NCI-H2196 (cell line): ENCODE results near the gene C6orf15.

Experiments
- DNase-seq: peaks from one replicate; lab custom pipeline; 2025; ENCODE audit not compliant: unreplicated experiment; lab: John Stamatoyannopoulos, UW

The C6orf15 gene

GRCh38 chr6:31112478-31112877 is at the start of gene C6orf15:
TSS of gene C6orf15 (minus strand) at chr6:31112575. CDS start at chr6:31112555, 20 bp downstream.
- DNase-seq: no peak

DNA sequence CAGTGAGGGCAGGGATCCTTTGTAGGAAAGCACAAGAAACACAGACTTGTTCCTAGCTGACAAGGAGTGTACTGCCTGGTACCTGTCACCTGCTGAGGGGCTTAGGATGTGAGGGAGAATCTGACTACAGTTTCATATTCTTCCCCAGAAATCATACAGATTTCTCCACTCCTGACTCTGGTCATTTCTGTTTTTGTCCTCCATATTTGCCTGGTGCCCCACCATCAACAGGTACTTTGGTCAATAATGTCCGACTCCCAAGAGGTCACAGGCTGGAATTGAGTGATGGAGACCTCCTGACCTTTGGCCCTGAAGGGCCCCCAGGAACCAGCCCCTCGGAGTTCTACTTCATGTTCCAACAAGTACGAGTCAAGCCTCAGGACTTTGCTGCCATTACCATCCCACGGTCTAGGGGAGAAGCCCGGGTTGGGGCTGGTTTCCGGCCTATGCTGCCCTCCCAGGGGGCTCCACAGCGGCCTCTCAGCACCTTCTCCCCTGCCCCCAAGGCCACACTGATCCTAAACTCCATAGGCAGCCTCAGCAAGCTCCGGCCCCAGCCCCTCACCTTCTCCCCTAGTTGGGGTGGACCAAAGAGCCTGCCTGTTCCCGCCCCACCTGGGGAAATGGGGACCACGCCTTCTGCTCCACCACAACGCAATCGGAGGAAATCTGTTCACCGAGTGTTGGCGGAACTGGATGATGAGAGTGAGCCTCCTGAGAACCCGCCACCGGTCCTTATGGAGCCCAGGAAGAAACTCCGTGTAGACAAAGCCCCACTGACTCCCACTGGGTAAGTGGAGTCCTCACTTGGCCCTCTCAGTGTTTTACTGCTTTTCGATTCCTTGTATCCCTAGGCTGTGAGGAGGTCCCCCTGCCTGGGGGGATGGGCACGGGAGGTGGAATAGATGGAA is 49.1 kb upstream of the C6orf15 start:
- DNase-seq: no peak

DNA sequence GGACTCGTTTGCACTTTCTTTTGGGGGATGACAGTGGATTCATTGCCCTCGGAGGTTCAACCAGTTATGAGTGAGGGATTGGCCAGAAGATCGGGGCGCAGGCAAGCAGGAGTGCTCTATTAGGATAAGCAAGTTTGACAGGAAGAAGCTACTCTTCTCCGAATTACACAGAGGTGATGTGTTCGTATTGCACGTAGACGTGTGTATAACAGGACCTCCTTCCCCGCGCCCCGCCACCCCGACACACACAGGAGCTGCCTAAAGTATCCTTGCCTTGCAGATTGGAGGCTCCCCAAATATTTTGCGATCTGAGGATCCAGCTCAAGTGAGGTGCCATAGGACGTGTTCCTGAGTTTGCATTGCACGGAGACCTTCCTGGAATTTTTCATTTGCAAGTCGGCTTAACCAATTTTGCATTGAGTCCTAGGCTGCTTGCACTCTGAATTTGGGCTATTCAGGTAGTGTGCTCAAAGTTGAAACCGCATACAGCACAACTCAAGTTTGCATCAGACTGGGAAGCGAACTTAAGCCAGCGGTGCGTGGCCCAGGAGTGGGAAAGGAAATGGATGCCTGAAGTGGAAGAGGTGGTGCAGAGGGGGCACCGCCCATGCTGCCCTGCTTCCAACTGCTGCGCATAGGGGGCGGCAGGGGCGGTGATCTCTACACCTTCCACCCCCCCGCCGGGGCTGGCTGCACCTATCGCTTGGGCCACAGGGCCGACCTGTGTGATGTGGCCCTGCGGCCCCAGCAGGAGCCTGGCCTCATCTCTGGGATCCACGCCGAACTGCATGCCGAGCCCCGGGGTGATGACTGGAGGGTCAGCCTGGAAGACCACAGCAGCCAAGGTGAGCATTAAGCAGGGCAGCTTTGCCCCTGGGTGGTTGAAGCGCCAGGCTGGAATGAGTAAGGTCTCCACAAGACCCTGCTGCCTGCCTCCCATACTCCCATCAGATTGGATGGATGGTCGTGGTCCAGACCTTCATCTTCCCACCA is 46.8 kb upstream of the C6orf15 start:
- no peak for DNase-seq

GRCh38 chr6:31158140-31158862 is 45.9 kb upstream of the C6orf15 start, which contains the start of gene TCF19:
TSS of gene TCF19 (plus strand) at chr6:31158589. CDS start at chr6:31159470, 881 bp downstream.
- DNase-seq: peak; percentile 98

- DNase-seq: no peak
Observed at GRCh38 chr6:31157513-31158139, 45.3 kb upstream of the C6orf15 start, which contains the start of gene CCHCR1. TSS of gene CCHCR1 (minus strand) at chr6:31157802. CDS start at chr6:31157600, 202 bp downstream.

DNA sequence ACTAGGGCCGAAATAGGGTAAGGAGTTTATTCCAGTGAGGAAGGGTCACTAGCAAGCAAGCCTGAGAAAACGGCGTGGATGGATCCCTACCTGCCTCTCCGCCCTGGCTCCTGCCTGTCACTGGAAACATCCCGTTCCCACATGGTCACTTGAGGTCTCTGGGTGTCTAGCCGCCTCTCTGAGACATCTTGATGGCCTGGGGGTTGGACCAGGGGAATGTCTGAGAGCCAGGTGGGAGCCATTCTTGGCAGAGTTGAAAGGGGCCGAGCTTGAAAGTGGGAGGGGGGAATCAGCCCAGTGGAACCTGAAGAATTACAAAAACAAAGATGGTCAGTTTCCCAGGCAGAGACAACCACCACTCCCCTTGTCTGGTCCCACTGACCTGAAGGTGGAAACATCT is 44.3 kb upstream of the C6orf15 start:
- no peak for DNase-seq

- DNase-seq: no peak
Observed at GRCh38 chr6:31154436-31154835, 42.1 kb upstream of the C6orf15 start.

GRCh38 chr6:31152781-31153180 is 40.4 kb upstream of the C6orf15 start:
- no peak for DNase-seq

GRCh38 chr6:31149827-31150447 is 37.6 kb upstream of the C6orf15 start:
- DNase-seq: no peak

GRCh38 chr6:31145386-31145785 is 33.0 kb upstream of the C6orf15 start:
- no peak for DNase-seq

DNA sequence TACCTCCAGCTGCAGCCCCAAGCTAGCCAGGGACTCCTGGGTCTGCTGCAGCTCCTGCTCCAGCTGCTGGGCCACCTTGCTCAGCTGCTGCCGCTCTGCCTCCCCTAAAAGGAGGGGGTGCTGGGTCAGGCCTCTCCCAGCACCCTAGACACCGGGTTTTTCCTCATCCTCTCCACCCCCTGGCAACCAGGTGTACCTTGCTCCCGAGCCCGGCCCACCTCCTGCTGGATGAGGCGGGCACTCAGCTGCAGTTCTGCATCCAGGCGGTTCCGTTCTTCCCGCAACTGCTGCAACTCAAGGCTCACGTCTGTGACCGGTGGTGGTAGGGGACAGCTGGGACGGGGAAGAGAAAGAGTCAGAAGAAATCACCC is 32.6 kb upstream of the C6orf15 start:
- no peak for DNase-seq

GRCh38 chr6:31144296-31144969 is 32.1 kb upstream of the C6orf15 start:
- DNase-seq: no peak

DNA sequence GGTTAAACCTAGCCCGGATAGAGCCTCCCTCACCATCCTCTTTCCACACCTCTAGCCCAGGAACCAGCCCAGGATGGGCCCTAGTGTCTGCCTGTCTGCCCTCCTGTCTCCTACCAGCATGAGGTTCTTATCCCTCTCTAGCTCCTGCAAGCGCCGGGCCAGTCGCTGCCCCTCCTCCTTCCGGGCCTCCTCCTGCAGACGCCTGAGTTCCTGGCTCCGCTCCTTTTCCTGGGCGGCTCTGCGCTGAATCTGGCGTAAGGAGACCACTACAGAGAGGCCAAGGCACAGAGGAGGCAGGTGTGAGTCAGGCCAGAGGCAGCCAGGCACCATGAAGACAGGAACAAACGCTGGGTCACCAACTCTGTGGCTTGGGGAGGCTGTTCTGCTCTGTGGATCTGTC is 30.8 kb upstream of the C6orf15 start:
- no peak for DNase-seq

- no peak for DNase-seq
Observed at GRCh38 chr6:31142361-31142761, 30.0 kb upstream of the C6orf15 start.

- no peak for DNase-seq
Observed at GRCh38 chr6:31140643-31141042, 28.3 kb upstream of the C6orf15 start.

GRCh38 chr6:31139599-31139998 is 27.2 kb upstream of the C6orf15 start:
- no peak for DNase-seq

GRCh38 chr6:31138982-31139381 is 26.6 kb upstream of the C6orf15 start, which contains the start of gene PSORS1C2:
TSS of gene PSORS1C2 (minus strand) at chr6:31139066. CDS start at chr6:31139026, 40 bp downstream.
- no peak for DNase-seq

- DNase-seq: no peak
Observed at GRCh38 chr6:31135710-31136109, 23.3 kb upstream of the C6orf15 start.

- DNase-seq: no peak
Observed at GRCh38 chr6:31132806-31133205, 20.4 kb upstream of the C6orf15 start.
